ENCODE data around the gene PIGP. TPM values are rescaled to one million over a fixed set of nuclear protein-coding genes. Genes with fewer than 3 reads are reported as not detected.

PIGP gene
- total and polyA plus RNA-seq, 2 of the 13 experiments (the other 11 are each of a cell fraction or from before 2014, with no cell fraction given): 14.8 to 33.4 TPM

DNA sequence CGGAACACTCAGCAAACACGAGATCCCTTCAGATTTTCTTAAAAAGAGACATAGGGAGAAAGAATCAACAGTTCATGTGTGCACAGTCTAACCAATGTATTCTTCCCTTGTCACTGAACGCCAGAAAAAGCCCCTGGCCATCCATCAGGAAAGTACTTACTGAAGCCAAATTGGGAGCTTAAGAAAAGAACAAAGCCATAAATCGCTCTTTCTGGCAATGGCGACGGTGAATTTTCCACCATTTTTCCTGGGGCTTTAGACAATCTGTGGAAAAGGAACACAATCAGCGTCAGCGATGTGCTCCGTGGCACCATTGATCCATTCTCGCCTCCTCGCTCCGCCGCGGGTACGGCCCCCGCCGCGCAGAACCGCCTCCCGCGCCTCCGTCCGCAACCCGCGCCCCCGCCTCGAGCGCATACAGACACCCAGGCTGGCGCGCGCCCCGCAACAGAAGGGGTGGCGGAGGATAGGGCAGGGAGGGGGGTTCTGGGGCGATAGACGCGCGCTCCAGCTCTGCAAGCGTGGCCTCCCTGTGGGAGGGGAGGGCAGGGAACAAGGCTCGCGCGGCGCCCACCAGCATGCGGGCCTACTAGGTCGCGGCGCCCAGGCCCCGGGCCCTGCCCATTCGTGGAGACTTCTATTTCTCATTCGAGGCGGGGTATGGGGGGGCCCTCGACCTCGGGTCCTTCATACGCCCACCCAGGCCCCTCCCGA is 440 bp downstream of the PIGP start (continued):
- TF ChIP-seq, protein P1, sequence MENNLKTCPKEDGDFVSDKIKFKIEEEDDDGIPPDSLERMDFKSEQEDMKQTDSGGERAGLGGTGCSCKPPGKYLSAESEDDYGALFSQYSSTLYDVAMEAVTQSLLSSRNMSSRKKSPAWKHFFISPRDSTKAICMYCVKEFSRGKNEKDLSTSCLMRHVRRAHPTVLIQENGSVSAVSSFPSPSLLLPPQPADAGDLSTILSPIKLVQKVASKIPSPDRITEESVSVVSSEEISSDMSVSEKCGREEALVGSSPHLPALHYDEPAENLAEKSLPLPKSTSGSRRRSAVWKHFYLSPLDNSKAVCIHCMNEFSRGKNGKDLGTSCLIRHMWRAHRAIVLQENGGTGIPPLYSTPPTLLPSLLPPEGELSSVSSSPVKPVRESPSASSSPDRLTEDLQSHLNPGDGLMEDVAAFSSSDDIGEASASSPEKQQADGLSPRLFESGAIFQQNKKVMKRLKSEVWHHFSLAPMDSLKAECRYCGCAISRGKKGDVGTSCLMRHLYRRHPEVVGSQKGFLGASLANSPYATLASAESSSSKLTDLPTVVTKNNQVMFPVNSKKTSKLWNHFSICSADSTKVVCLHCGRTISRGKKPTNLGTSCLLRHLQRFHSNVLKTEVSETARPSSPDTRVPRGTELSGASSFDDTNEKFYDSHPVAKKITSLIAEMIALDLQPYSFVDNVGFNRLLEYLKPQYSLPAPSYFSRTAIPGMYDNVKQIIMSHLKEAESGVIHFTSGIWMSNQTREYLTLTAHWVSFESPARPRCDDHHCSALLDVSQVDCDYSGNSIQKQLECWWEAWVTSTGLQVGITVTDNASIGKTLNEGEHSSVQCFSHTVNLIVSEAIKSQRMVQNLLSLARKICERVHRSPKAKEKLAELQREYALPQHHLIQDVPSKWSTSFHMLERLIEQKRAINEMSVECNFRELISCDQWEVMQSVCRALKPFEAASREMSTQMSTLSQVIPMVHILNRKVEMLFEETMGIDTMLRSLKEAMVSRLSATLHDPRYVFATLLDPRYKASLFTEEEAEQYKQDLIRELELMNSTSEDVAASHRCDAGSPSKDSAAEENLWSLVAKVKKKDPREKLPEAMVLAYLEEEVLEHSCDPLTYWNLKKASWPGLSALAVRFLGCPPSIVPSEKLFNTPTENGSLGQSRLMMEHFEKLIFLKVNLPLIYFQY (CRISPR knock-in tag; IDR thresholded peaks at IDR 0.05; ENCODE audit: borderline replicate concordance): peak; percentile 25; the same call in 1 of the 2 replicates
- TF ChIP-seq TGIF2 (CRISPR knock-in tag; IDR thresholded peaks at IDR 0.05) (no peak), JUN (CRISPR knock-in tag; IDR thresholded peaks at IDR 0.05) (no peak), MAZ (IDR thresholded peaks at IDR 0.05; ENCODE audit: borderline replicate concordance, low read depth, low read length) (no peak), MAZ (CRISPR knock-in tag; IDR thresholded peaks at IDR 0.05; ENCODE audit: low read depth) (no peak), SP140L (CRISPR knock-in tag; IDR thresholded peaks at IDR 0.05; ENCODE audit: borderline replicate concordance) (no peak), ZNF530 (CRISPR knock-in tag; IDR thresholded peaks at IDR 0.05; ENCODE audit: low read depth) (no peak), MIER2 (CRISPR knock-in tag; IDR thresholded peaks at IDR 0.05) (no peak), CBX1 (IDR thresholded peaks at IDR 0.05; ENCODE audit: low read depth) (peak; percentile 14), THAP11 (CRISPR knock-in tag; IDR thresholded peaks at IDR 0.05) (no peak)
- TF ChIP-seq, protein P2, sequence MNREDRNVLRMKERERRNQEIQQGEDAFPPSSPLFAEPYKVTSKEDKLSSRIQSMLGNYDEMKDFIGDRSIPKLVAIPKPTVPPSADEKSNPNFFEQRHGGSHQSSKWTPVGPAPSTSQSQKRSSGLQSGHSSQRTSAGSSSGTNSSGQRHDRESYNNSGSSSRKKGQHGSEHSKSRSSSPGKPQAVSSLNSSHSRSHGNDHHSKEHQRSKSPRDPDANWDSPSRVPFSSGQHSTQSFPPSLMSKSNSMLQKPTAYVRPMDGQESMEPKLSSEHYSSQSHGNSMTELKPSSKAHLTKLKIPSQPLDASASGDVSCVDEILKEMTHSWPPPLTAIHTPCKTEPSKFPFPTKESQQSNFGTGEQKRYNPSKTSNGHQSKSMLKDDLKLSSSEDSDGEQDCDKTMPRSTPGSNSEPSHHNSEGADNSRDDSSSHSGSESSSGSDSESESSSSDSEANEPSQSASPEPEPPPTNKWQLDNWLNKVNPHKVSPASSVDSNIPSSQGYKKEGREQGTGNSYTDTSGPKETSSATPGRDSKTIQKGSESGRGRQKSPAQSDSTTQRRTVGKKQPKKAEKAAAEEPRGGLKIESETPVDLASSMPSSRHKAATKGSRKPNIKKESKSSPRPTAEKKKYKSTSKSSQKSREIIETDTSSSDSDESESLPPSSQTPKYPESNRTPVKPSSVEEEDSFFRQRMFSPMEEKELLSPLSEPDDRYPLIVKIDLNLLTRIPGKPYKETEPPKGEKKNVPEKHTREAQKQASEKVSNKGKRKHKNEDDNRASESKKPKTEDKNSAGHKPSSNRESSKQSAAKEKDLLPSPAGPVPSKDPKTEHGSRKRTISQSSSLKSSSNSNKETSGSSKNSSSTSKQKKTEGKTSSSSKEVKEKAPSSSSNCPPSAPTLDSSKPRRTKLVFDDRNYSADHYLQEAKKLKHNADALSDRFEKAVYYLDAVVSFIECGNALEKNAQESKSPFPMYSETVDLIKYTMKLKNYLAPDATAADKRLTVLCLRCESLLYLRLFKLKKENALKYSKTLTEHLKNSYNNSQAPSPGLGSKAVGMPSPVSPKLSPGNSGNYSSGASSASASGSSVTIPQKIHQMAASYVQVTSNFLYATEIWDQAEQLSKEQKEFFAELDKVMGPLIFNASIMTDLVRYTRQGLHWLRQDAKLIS (CRISPR knock-in tag; IDR thresholded peaks at IDR 0.05): 0 out of 2 replicates have a peak, but pooled peaks have one; percentile 45
- TF ChIP-seq, protein P3, sequence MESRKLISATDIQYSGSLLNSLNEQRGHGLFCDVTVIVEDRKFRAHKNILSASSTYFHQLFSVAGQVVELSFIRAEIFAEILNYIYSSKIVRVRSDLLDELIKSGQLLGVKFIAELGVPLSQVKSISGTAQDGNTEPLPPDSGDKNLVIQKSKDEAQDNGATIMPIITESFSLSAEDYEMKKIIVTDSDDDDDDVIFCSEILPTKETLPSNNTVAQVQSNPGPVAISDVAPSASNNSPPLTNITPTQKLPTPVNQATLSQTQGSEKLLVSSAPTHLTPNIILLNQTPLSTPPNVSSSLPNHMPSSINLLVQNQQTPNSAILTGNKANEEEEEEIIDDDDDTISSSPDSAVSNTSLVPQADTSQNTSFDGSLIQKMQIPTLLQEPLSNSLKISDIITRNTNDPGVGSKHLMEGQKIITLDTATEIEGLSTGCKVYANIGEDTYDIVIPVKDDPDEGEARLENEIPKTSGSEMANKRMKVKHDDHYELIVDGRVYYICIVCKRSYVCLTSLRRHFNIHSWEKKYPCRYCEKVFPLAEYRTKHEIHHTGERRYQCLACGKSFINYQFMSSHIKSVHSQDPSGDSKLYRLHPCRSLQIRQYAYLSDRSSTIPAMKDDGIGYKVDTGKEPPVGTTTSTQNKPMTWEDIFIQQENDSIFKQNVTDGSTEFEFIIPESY (CRISPR knock-in tag; IDR thresholded peaks at IDR 0.05): no peak
- TF ChIP-seq, protein P4, sequence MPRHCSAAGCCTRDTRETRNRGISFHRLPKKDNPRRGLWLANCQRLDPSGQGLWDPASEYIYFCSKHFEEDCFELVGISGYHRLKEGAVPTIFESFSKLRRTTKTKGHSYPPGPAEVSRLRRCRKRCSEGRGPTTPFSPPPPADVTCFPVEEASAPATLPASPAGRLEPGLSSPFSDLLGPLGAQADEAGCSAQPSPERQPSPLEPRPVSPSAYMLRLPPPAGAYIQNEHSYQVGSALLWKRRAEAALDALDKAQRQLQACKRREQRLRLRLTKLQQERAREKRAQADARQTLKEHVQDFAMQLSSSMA (CRISPR knock-in tag; IDR thresholded peaks at IDR 0.05): no peak
- TF ChIP-seq, protein P5, sequence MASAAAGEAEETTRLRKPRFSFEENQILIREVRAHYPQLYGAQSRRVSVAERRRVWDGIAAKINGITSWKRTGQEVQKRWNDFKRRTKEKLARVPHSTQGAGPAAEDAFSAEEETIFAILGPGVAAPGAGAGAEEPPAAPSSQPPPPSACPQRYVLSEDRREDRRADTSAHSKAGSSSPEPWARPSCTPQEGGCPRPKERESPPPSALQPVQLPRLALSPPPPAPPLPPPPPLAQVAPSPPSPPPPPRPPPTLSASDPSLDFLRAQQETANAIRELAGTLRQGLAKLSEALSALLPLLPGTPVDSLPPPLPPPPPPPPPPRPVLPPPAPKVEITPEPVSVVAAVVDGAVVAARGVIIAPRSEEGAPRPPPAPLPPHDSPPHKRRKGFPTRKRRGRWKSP (CRISPR knock-in tag; IDR thresholded peaks at IDR 0.05): no peak; the same call in 1 of the 2 replicates
